Astrocyte (in vitro differentiated cells and primary cell): ENCODE measurements around the gene VSTM1.
A peak's percentile ranks its signal among the peaks of the same experiment; 100 is the strongest.

Source experiments
- CTCF ChIP-seq: IDR thresholded peaks from 2 replicates; pipeline ENCODE4 v1.5.1; 2011; ENCODE audit warnings: low read depth, mild to moderate bottlenecking, inconsistent platforms, low read length, moderate library complexity; ENCODE audit not compliant: insufficient read depth
- EZH2 ChIP-seq: IDR thresholded peaks from 2 replicates; pipeline ENCODE4 v1.6.1; 2012; ENCODE audit warnings: mild to moderate bottlenecking, low read length, inconsistent platforms; ENCODE audit not compliant: insufficient read depth

GRCh38 chr19:54029930-54030490, 33.7 kb downstream of the VSTM1 start:
- TF ChIP-seq CTCF (peak; percentile 53), EZH2 (no peak)
